T-helper 22 cell (primary cell): ENCODE data around the gene TFPI2.
"Not testable (repeated sequence)": the region's sequence is repeated elsewhere in the genome, so short reads cannot be mapped to it uniquely, and the experiment has no call there.

Experiments
- DNase-seq: peaks from one replicate; pipeline ENCODE4 v3.0.0-alpha.2; 2020; ENCODE audit warnings: low read depth

The TFPI2 gene, protein sequence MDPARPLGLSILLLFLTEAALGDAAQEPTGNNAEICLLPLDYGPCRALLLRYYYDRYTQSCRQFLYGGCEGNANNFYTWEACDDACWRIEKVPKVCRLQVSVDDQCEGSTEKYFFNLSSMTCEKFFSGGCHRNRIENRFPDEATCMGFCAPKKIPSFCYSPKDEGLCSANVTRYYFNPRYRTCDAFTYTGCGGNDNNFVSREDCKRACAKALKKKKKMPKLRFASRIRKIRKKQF

DNA sequence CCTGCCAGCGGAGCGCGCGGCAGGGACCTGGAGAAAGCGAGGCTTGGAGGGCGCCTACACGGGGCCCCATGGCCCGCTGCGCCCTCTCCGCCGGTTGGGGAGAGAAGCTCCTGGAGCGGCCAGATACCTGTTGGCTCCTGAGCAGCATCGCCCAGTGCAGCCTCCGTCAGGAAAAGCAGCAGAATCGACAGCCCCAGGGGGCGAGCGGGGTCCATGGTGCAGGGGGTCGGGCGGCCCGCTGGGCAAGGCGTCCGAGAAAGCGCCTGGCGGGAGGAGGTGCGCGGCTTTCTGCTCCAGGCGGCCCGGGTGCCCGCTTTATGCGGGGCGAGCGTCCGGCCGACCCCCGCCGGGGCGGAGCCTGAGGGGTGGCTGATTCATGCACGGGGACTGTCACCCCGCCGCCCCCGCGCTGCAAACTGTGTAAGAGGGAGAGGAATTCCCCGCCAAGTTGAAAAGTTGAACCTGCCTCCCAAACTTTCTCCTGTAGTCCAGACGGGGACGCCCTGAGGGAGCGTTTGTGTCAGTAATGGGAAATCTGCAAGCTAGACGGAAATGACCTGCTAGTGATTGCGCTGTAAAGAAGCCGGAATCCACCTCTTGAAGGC, at the start of gene TFPI2:
TFPI2 (minus strand) TSS at position 290 of the 605 bp plus-strand sequence; CDS start at position 215, 75 bp downstream.
- no peak for DNase-seq

DNA sequence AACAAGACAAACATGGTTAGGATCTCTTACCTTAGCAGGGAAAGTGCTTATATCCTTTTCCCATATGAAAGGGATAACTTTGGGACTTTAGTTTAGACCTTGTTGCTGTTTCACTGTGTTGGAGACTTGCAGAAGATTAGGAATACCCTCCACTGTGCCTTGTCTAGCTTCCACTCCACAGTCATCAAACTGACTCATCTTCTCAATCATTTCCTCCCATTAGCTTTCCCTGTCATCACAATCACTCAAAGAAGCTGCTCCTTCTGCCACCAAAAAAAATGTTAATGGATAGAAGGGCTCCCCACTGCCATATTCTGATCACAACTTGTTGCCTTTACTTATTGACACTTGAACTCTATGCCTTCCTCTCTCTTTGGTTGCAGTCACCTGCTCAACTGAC, 47.7 kb upstream of the TFPI2 start:
- DNase-seq: no peak

DNA sequence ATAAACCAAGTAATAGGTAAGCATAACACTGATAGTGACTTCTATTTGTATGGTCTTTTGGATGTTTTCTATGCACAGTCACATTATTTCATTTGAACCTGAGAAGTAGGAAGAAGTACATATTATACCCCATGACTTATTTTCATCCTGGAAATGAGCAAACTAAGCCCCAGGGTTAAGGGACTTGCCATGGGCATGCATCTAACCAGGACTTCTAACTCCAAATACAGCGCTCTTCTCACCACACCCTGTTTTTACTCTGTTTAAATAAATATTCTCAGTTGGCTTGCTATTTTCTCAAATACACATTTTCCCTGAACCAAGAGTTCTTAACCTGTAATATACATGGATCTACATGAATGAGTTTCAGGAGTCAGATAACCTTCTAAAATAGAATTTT, 47.3 kb upstream of the TFPI2 start:
- no peak for DNase-seq

DNA sequence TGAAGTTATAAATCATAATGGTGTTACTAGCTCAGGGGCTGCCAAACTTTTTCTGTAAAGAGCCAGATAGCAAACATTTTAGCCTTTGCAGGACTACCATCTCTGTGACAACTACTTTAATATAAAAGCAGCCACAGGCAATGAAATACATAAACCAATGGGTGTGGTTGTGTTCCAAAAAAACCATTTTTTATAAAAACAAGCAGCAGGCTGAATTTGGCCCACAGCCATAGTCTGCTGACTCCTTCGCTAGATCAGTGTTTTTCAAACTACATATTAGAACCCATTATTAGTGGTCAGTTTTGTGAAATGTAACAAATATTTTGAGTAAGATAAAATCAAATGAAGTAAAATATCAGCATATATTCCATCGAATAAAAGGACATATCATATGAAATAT, 44.5 kb upstream of the TFPI2 start:
- no peak for DNase-seq

DNA sequence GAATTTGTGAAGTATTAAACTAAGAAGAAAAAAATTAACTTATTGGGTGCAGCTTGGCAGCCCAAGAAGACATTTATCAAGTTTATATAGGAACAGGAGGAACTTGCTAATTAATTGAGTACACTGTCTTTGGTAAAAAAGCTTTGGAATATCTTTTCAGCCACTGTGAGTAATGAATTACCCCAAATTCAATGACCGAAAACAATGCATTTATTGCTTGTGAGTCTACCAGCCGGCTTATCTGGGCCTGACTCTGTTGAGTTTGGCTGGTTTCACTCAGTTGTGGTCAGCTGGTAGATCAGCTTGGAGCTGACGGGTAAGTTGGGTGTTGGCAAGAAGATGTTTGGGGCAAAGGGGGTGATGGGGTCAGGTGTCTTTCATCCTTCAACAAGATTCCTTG, 42.6 kb upstream of the TFPI2 start:
- no peak for DNase-seq

DNA sequence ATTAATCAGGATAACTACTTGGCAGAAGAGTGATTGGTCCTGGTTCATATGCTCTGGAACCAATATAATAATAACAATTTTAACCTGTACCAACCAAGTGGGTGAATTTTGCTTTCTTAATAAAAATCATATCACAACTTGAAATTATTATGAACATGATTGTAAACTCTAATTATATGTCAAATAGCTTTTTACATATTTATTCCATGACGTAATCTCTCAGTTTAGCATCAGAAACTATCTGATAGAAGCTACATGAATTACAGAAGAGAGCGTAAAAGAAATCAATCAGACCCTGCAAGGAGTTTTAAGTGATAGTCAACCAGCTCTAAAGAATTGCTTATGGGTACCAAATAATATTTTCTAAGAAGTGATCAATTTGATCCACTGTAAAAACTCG, 41.1 kb upstream of the TFPI2 start:
- no peak for DNase-seq

DNA sequence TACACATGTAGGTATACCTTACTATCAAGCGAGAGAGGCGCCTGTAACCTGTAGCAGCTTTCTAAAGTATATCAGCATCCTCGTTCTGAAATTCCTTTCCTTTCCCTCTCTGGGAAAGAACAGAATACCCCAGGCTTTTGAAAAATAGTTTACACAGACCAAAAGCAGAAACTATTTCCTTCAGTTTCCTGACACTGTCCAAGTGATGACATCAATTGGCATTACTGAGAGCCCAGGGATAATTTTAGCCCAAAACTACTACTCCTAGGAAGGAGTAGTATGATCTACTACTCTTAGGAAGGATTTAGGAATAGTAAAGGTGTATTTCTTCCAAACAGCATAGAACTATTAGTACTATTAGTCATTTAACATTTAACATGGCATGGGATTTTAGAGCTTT, 37.0 kb upstream of the TFPI2 start:
- DNase-seq: no peak

DNA sequence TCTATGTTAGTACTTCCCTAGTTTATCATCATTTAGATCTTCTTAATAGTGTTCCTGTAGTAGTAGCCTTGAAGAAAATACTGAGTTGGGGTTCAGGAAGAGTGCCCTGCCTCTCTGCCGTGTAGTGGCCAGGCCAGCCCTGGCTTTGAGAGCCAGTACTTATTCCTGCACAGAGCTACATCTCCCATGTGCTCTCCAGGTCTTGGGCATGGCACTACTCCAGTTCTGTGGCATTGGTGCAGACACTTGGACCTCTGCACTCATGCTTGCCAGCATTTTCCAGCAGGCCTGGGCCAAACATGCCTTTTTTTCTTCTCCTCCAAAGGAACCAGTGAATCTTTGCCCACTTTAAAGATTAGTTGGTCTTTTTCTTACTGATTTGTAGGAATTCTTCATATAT, 36.2 kb upstream of the TFPI2 start:
- DNase-seq: no peak

DNA sequence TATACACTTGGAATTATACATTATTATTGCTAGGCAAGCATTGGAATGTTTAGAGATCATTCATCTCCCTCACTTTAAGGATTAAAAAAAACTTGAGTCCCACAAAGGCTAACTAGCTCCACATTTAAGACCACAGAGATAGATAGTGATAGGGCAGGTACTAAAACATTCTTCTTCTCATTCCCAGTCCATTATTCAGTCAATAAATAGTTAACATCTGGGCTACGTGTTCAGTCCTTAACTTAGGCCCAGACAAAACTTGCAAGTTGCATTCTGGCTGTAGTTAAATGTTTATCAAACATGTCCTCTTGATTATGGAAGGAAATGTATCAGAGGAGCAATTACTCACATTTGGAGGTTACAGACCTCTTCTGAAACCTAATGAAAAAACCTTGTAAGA, 33.4 kb upstream of the TFPI2 start:
- DNase-seq: no peak

DNA sequence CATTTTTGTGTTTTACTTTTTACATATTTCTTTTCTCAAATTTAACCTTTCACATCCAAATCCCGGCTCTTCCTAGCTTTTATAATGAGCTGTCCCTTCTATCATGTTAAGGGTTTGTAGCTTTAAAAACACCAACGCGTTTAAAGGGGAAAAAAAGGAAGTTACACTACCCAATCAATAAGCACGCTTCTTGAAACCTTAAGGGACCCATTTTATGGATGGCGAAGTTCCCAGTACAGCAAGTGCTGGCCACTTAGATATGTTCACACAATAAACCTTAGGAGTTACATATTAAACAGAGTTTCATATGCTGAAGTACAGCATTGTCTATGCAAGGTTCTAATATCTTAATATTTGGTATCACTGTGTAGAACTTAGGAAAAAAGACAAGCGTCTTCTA, 32.7 kb upstream of the TFPI2 start:
- no peak for DNase-seq

DNA sequence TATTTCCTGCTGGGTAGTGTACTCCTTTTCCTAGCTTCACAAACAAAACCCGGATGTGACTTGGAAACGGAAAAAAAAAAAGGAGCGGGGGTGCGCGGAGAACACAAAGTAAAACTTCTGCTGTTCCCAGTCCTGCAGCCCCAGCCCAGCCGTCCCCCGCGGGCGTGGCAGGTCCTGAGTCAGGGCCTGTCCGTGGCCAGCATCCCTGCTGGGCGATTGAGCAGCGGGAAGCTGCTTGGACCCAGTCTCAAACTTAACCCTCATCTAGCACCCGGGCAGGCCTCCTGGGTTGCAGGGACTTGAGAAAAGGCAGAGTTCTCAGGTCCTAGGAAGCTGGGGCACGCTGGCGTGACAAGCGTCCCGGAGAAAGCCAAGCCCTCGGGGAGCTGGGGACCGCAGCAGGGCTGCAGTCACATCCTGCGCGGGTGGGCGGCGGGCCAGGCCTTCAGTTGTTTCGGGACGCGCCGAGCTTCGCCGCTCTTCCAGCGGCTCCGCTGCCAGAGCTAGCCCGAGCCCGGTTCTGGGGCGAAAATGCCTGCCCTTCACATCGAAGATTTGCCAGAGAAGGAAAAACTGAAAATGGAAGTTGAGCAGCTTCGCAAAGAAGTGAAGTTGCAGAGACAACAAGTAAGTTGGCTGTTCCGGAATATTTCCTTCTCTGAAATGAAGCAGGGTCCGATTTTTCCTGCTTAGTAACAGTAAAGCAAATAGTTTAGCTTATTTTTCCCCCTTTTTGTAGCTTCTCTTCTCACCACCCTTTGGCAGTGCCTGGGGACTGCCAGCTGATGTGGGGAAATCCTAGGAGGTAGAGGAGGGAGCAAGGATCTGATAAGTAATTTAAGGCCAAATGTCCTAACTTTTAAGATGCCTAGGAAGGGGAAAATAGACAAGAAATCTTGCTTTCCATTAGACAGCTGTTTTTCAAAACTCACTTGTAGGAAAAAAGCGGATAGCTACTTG, 31.3 kb upstream of the TFPI2 start, which contains the start of gene GNG11:
GNG11 (plus strand) TSS at position 129 of the 960 bp plus-strand sequence; CDS start at position 532, 403 bp downstream.
- DNase-seq: no peak

DNA sequence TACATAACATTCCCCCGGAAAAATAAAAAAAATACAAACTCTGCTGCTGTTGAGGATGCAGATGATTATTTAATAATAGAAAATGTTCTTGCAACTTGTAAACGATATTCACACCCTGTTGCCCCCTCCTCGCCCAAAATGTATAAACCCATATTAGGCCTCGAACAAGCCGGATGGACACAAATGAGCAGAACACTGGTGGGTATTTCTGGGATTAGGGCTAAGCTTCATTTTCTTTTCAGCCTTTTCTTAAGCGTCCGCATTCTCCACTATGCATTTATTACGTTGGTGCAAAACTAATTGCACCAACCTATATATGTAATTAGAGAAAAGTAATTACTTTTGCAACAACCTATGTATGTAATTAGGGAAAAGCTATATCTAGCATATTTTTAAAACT, 30.6 kb upstream of the TFPI2 start:
- DNase-seq: no peak

DNA sequence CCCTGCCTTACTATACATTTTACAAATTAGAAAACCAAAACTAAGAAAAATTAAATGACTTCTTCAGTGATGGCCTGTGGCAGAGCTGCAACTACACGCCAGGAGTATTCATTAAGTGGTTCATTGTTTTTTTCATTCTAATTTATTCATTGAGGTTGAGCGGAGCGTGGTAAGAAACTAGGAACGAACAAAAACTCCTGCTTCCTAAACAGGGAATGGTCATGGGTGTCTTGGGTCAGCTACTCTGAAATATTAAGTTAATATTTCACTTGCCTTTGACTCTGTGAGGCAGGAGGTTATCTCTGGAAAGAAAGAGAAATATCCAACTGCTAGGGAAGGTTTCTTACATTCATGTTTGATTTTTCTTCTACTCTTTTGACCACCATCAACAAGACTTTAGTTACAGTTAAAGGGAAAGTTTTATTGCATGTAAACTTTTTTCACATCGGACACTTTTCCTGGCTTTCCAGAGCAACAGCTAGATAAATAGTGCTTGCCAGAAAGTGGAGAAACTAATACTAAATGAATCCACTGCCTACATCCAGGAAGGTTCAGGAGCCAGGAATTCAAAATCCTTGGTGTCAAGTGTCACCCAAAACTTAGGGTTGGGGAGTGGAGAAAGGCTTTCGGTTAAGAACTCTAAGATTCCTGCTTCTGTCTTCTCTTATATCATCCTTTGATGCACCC, 30.1 kb upstream of the TFPI2 start:
- DNase-seq: no peak

DNA sequence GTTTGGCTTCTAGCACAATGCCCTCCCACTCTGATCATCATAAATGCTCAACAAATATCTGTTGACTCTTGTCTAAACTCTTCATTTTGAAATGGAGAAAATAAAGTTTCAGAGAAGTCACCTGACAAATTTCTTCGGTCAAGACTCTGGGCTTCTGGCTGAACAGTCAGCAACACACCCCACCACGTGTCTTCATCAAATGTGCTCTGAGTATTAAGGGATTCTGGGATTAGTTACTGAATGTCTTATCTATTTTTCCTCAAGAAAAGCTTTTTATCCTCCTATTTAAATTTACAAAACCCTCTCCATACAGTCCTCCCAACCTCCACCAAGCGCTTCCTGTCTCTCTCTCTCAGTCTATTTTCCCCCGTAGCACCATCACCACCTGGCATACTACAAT, 25.8 kb upstream of the TFPI2 start:
- DNase-seq: not testable (repeated sequence)

DNA sequence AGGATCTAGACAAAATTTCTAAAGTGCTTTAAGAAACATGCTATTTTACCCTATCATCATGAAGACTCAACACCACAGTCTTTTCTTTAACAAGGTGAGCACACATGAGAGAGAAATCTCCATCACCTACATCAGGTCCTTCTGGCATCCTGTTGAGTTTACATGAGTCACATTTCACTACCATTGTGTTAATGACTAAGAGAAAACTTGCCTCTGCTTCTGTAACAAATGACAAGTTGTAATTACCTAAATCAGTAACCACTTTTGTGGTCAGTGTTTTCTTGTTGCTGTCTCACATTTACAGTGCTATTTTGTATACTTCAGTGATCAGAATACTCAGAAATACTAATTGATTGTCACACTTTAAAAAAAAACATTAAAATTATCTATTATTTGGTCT, 25.3 kb upstream of the TFPI2 start:
- not testable (repeated sequence) for DNase-seq

DNA sequence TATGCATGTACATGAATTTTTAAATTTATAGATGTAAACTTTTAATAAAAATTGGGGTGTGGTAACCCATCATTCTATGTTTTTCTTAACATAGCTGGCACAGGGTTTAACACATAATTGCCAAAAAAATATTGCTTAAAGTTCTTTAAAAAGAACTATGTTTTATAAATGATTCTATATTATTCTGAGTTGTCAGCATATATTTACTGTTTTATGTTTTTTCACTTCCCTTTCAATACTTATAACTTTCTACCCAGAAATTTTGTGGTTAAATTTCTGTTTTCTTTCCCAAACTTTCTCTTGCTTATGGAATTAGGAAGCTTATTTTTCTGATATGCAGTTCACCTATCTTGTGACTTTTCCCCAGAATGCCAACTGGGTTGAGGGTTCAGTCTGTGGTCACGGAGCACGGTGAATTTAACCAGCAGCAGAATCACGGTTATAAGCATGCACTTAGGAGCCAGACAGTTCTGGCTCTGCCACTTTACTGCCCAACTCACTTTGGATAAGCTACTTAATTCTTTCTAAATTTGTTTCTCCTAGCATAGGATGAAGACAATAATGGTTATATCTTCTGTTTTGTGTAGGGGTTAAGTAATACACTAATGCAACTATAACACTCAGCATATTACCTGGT, 24.8 kb upstream of the TFPI2 start:
- not testable (repeated sequence) for DNase-seq

DNA sequence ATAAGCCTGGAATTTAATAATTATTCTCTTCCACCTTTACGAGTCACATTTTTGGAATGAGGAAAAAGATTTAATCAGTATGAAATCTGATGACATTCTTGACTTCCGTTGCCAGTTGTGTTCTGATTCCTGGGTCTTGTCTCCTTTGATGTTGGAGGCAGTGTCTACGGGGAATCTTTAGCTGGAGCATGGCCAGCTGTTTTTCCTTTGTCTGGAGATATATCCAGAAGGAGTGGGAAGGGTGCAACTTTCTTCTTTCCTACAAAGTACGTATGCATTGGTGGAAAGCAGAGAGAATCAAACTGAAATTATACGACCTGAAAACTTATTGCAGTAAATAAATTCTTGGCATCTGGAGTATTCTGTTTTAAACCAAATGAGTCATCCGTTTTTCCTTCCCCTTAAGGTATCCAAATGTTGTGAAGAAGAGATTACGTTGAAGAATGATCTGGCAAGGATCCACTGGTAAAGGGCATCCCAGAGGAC, 24.1 kb upstream of the TFPI2 start:
- no peak for DNase-seq

DNA sequence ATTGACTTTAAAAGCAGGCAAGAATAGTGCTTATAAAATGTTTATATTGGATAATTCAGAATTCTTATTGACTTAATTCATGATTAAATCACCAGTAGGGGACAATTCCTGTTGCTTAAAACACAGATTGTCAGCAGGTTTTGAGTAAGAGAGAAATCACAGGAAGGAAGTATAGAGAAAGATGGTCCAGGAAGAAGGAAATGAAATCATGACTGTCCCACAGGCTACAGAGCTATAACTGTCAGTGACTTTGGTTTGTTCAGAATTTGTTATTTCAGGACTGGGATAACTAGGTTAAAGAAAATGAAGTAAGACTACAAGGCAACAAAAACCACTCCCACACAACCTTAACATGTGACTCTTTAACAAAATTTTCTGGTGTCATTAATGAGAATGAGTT, 22.6 kb upstream of the TFPI2 start:
- DNase-seq: no peak

DNA sequence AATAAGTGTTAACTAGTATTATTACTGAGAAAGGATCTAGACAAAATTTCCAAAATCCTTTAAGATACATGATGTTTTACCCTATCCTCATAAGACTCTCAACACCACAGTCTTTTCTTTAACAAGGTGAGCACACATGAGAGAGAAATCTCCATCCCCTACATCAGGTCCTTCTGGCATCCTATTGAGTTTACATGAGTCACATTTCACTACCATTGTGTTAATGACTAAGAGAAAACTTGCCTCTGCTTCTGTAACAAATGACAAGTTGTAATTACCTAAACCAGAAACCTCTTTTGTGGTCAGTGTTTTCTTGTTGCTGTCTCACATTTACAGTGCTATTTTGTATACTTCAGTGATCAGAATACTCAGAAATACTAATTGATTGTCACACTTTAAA, 21.1 kb upstream of the TFPI2 start:
- DNase-seq: not testable (repeated sequence)

DNA sequence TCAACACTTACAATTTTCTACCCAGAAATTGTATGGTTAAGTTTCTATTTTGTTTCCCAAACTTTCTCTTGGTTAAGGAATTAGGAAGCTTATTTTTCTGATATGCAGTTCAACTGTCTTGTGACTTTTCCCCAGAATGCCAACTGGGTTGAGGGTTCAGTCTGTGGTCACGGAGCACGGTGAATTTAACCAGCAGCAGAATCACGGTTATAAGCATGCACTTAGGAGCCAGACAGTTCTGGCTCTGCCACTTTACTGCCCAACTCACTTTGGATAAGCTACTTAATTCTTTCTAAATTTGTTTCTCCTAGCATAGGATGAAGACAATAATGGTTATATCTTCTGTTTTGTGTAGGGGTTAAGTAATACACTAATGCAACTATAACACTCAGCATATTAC, 20.7 kb upstream of the TFPI2 start:
- not testable (repeated sequence) for DNase-seq
